A549 (cell line): ENCODE results near the gene ZBTB16. TPM values are rescaled to one million over a fixed set of nuclear protein-coding genes. Genes with fewer than 3 reads are reported as not detected.

Experiments used
- ATAC-seq, 2 experiments: fragments of 200-7000 bp in 1 of 2; fragments of >200 bp in 1 of 2; cut with Nextera tagmentation in 1 of 2; cut with Tn5 transposase in 1 of 2; 3 replicates each; pipeline versions ENCODE4 v1.8.0 to v1.9.1; 2018 to 2020; ENCODE audit warnings: mild to moderate bottlenecking in 1 of 2, moderate library complexity in 1 of 2
- CTCF ChIA-PET: fragments of 300-600 bp; sonication (Branson Sonifier 250); formaldehyde crosslinking; extraction: SDS; loops from one replicate; lab custom pipeline; 2021; ENCODE audit warnings: antibody characterized with exemption, inconsistent platforms; lab: Yijun Ruan, JAX
- POLR2A ChIA-PET: fragments of 350-600 bp; formaldehyde crosslinking; extraction: SDS; loops from one replicate; lab custom pipeline; 2021; ENCODE audit warnings: antibody characterized with exemption, inconsistent platforms; lab: Yijun Ruan, JAX
- DNase-seq, 2 experiments: peaks; one replicate each; pipeline versions ENCODE4 v3.0.0 to v3.0.0-alpha.2; 2011 to 2016; ENCODE audit warnings: low read depth in 1 of 2, low spot score in 1 of 2
- FAIRE-seq: peaks from 2 replicates; lab custom pipeline; 2011; peaks lifted over from hg19 to GRCh38; lab: Jason Lieb, UNC
- H3K27ac ChIP-seq, 2 experiments: fragments of >200 bp; sonication (Bioruptor Twin); formaldehyde crosslinking; 3 replicates each; pipeline ENCODE4 v1.5.1; 2016 to 2017
- H3K4me1 ChIP-seq: fragments of >200 bp; sonication (Bioruptor Twin); formaldehyde crosslinking; 3 replicates; pipeline ENCODE4 v1.6.1; 2016
- H3K4me2 ChIP-seq: fragments of >200 bp; sonication (Bioruptor Twin); formaldehyde crosslinking; 3 replicates; pipeline ENCODE4 v1.6.1; 2016
- H3K4me3 ChIP-seq: fragments of >200 bp; sonication (Bioruptor Twin); formaldehyde crosslinking; 3 replicates; pipeline ENCODE4 v1.5.1; 2016
- H3K9me3 ChIP-seq: fragments of >200 bp; sonication (Bioruptor Twin); formaldehyde crosslinking; 3 replicates; pipeline ENCODE4 v1.6.1; 2016
- BHLHE40 ChIP-seq: IDR thresholded peaks from 2 replicates; pipeline ENCODE4 v1.6.1; 2012; ENCODE audit warnings: low read depth, low read length, inconsistent platforms
- CBX8 ChIP-seq: fragments of 200-600 bp; sonication (generic); IDR thresholded peaks from 2 replicates; pipeline ENCODE4 v1.6.1; 2016
- CEBPB ChIP-seq, 2 experiments: fragments of >200 bp in 1 of 2; sonication (Bioruptor Twin) in 1 of 2; formaldehyde crosslinking in 1 of 2; IDR thresholded peaks; 2 replicates each; pipeline ENCODE4 v1.6.1; 2012 to 2016
- CHD2 ChIP-seq: fragments of 150-350 bp; IDR thresholded peaks from 2 replicates; pipeline ENCODE4 v1.6.1; 2014; ENCODE audit warnings: low read length; ENCODE audit not compliant: partially characterized antibody
- EHF ChIP-seq: fragments of 250-450 bp; sonication (Bioruptor Pico); IDR thresholded peaks from 2 replicates; pipeline ENCODE4 v1.5.0; 2020; ENCODE audit warnings: mild to moderate bottlenecking
- EP300 ChIP-seq, 2 experiments: fragments of >200 bp; sonication (Bioruptor Twin); formaldehyde crosslinking; IDR thresholded peaks; 2 replicates in 1 of 2; 3 replicates in 1 of 2; pipeline ENCODE4 v1.6.1; 2016 to 2017
- ESRRA ChIP-seq: fragments of 150-350 bp; IDR thresholded peaks from 2 replicates; pipeline ENCODE4 v1.6.1; 2014; ENCODE audit warnings: mild to moderate bottlenecking, low read length, borderline replicate concordance
- HOXA7 ChIP-seq: fragments of 250-450 bp; sonication (Bioruptor Pico); IDR thresholded peaks from 2 replicates; pipeline ENCODE4 v1.5.0; 2020; ENCODE audit warnings: mild to moderate bottlenecking, moderate library complexity
- HOXB13 ChIP-seq: fragments of 250-450 bp; sonication (Bioruptor Pico); IDR thresholded peaks from 2 replicates; pipeline ENCODE4 v1.5.0; 2020; ENCODE audit warnings: low read depth, mild to moderate bottlenecking, moderate library complexity
- JUNB ChIP-seq: fragments of >200 bp; sonication (Bioruptor Twin); formaldehyde crosslinking; IDR thresholded peaks from 2 replicates; pipeline ENCODE4 v1.6.1; 2016
- KDM1A ChIP-seq: fragments of 200-600 bp; sonication (generic); IDR thresholded peaks from 2 replicates; pipeline ENCODE4 v1.6.1; 2016; ENCODE audit warnings: low read depth, mild to moderate bottlenecking
- KDM5A ChIP-seq: fragments of 200-600 bp; sonication (generic); IDR thresholded peaks from 2 replicates; pipeline ENCODE4 v1.6.1; 2016; ENCODE audit warnings: antibody characterized with exemption, mild to moderate bottlenecking
- MAFK ChIP-seq: fragments of 450-650 bp; IDR thresholded peaks from 2 replicates; pipeline ENCODE4 v1.6.1; 2014; ENCODE audit not compliant: partially characterized antibody
- MAZ ChIP-seq: fragments of 150-350 bp; IDR thresholded peaks from 2 replicates; pipeline ENCODE4 v1.6.1; 2014; ENCODE audit warnings: antibody characterized with exemption, low read depth, low read length, borderline replicate concordance
- POLR2AphosphoS2 ChIP-seq: conservative IDR thresholded peaks from 2 replicates; pipeline ENCODE4 v1.6.1; 2012; ENCODE audit warnings: low read length, improper control_type of control experiment, inconsistent platforms
- RAD21 ChIP-seq, 2 experiments: fragments of >200 bp in 1 of 2; sonication (Bioruptor Twin) in 1 of 2; formaldehyde crosslinking in 1 of 2; IDR thresholded peaks in 1 of 2; conservative IDR thresholded peaks in 1 of 2; 2 replicates in 1 of 2; 3 replicates in 1 of 2; pipeline ENCODE4 v1.6.1; 2012 to 2018; ENCODE audit warnings: inconsistent platforms in 1 of 2
- SREBF2 ChIP-seq: fragments of 450-650 bp; IDR thresholded peaks from 2 replicates; pipeline ENCODE4 v1.6.1; 2014; ENCODE audit warnings: mild to moderate bottlenecking, moderate library complexity
- TFCP2L1 ChIP-seq: fragments of 250-450 bp; sonication (Bioruptor Pico); IDR thresholded peaks from 2 replicates; pipeline ENCODE4 v1.5.0; 2021; ENCODE audit warnings: mild to moderate bottlenecking
- TP53 ChIP-seq: fragments of 250-450 bp; sonication (Bioruptor Pico); IDR thresholded peaks from 2 replicates; pipeline ENCODE4 v1.5.0; 2021; ENCODE audit warnings: mild to moderate bottlenecking, moderate library complexity
- ZFP36 ChIP-seq: fragments of 450-650 bp; IDR thresholded peaks from 2 replicates; pipeline ENCODE4 v1.6.1; 2014; ENCODE audit warnings: borderline replicate concordance; ENCODE audit not compliant: partially characterized antibody
- ZSCAN20 ChIP-seq: fragments of 250-450 bp; sonication (Bioruptor Pico); IDR thresholded peaks from 2 replicates; pipeline ENCODE4 v1.8.0; 2022; ENCODE audit warnings: mild to moderate bottlenecking, moderate library complexity
- WGBS: methylation state at CpG from one replicate; pipeline ENCODE4 v1.1.6; 2017; ENCODE audit errors: missing lambda C conversion rate; 5-methylcytosine and 5-hydroxymethylcytosine counted together
- polyA plus RNA-seq, 4 experiments: library from polyadenylated mRNA; depleted of rRNA in 3 of 4; stranded (reverse); fragments of >200 nt; fragmentation: RNase III in 1 of 4; extraction: RNeasy Plus Mini Kit Qiagen cat#74134 plus additional on column Dnase treatment in 1 of 4; gene quantifications; 2 replicates in 3 of 4; 3 replicates in 1 of 4; pipeline ENCODE4 v1.2.3, GENCODE V29; 2011 to 2017
- TF ChIP-seq, protein P1 (sequence below): fragments of >200 bp; sonication (Bioruptor Twin); formaldehyde crosslinking; IDR thresholded peaks from 3 replicates; pipeline ENCODE4 v1.5.1; 2016
- TF ChIP-seq, protein P2 (sequence below): fragments of 250-450 bp; sonication (Bioruptor Pico); IDR thresholded peaks from 2 replicates; pipeline ENCODE4 v1.5.0; 2020; ENCODE audit warnings: low read depth, mild to moderate bottlenecking, moderate library complexity
- TF ChIP-seq, protein P3 (sequence below): IDR thresholded peaks from 2 replicates; pipeline ENCODE4 v1.6.1; 2012; ENCODE audit warnings: low read depth, borderline replicate concordance
- TF ChIP-seq, protein P4 (sequence below): fragments of >200 bp; sonication (Bioruptor Twin); formaldehyde crosslinking; IDR thresholded peaks from 2 replicates; pipeline ENCODE4 v1.6.1; 2016
- TF ChIP-seq, protein P5 (sequence below): fragments of 150-350 bp; IDR thresholded peaks from 2 replicates; pipeline ENCODE4 v1.6.1; 2014; ENCODE audit warnings: low read depth, mild to moderate bottlenecking, low read length

ZBTB16 gene
- polyA plus RNA-seq, 2 of the 4 experiments (the other 2 are of a cell fraction): not detected

DNA sequence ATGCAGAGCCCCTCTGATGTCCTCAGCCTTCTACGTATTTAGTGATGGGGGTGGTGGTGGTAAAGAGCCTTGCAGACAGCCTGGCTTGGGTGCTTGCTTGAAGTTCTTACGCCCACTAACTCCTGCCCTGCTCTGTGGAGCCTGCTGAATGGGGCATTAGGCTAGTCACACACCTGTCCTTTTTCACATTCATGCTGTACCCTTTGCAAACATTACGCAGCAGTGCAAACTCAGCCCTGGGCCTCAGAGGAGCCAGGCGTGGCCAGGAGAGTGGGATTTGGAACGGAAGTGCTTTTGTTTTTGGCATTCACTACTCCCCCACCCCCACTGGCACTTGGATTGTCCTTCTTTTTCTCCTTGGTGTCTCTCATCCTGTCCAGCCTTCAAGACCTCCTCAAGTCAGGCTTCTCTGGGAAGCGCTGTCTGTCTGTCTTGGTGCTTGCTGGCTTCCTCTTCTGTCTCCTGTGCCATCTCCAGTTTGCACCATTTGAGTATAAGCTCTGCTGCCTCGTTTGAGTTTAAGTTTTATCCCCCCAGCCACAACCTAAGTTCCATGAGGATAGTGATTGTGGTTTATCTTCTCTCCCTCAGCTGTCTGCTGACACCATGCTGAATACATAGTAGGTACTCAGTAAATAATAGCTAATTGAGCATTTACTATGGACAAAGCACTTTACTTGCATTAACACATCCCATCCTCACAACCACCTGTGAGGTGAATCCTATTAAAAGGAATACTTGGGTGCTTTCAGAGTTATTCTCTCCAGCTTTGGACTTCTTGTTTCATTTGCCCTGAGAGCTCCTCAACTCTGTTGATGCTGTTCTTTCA, 26.7 kb downstream of the ZBTB16 start:
- DNase-seq (no peak), FAIRE-seq (no peak), ATAC-seq (no peak)
- no peak overlapping the region for H3K4me3 ChIP-seq
- ChIA-PET CTCF (no interaction called here), POLR2A (no interaction called here)
- H3K27ac ChIP-seq: no peak overlapping the region
- 33% methylated on average over 7 of the region's 7 CpGs for WGBS
- H3K9me3 ChIP-seq: no peaks in the 10 kb centered on the region
- H3K4me2 ChIP-seq: no peak overlapping the region
- H3K4me1 ChIP-seq: 0 out of 3 replicates have a peak, but pooled peaks cover 3% of the 10 kb centered on the region
- no peak for TF ChIP-seq HOXA7 (CRISPR knock-in tag)

DNA sequence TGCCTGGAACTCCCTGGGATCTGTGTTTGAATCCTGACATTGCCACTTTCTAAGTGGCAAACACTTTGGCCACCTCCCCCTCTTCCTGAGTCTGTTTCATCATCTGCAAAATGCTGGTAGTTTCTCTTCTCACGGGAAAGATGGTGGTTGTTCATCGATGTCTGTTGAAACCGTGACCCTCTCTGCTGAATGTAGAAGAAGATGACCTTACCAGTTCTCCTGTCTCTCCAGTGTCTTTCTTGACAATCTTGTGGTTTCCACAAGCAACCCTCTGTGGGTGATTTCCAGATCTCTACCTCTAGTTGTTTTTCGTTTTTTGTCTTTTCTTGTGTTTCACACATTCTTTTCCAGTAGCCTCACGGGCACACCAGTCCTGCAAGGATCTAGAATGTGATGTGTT, 27.5 kb downstream of the ZBTB16 start:
- TF ChIP-seq, protein P1, sequence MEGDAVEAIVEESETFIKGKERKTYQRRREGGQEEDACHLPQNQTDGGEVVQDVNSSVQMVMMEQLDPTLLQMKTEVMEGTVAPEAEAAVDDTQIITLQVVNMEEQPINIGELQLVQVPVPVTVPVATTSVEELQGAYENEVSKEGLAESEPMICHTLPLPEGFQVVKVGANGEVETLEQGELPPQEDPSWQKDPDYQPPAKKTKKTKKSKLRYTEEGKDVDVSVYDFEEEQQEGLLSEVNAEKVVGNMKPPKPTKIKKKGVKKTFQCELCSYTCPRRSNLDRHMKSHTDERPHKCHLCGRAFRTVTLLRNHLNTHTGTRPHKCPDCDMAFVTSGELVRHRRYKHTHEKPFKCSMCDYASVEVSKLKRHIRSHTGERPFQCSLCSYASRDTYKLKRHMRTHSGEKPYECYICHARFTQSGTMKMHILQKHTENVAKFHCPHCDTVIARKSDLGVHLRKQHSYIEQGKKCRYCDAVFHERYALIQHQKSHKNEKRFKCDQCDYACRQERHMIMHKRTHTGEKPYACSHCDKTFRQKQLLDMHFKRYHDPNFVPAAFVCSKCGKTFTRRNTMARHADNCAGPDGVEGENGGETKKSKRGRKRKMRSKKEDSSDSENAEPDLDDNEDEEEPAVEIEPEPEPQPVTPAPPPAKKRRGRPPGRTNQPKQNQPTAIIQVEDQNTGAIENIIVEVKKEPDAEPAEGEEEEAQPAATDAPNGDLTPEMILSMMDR: no peak
- TF ChIP-seq ZSCAN20: no peak
- TF ChIP-seq KDM1A: no peak
- TF ChIP-seq CHD2: no peak
- no peak for TF ChIP-seq JUNB
- no peak for TF ChIP-seq MAFK
- no peak for TF ChIP-seq CEBPB (IDR thresholded peaks at IDR 0.05)
- no peak for TF ChIP-seq ZFP36
- TF ChIP-seq SREBF2: no peak
- TF ChIP-seq ESRRA: no peak
- no peak for TF ChIP-seq CBX8
- TF ChIP-seq, protein P2, sequence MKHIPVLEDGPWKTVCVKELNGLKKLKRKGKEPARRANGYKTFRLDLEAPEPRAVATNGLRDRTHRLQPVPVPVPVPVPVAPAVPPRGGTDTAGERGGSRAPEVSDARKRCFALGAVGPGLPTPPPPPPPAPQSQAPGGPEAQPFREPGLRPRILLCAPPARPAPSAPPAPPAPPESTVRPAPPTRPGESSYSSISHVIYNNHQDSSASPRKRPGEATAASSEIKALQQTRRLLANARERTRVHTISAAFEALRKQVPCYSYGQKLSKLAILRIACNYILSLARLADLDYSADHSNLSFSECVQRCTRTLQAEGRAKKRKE (CRISPR knock-in tag): no peak
- TF ChIP-seq HOXB13 (CRISPR knock-in tag): no peak
- TF ChIP-seq, protein P3, sequence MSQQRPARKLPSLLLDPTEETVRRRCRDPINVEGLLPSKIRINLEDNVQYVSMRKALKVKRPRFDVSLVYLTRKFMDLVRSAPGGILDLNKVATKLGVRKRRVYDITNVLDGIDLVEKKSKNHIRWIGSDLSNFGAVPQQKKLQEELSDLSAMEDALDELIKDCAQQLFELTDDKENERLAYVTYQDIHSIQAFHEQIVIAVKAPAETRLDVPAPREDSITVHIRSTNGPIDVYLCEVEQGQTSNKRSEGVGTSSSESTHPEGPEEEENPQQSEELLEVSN: no peak
- no peaks in the 10 kb centered on the region for H3K9me3 ChIP-seq
- FAIRE-seq (no peak), ATAC-seq (no peak), DNase-seq (no peak)
- no peak overlapping the region for H3K4me3 ChIP-seq
- ChIA-PET POLR2A (no interaction called here), CTCF (no interaction called here)
- 0 out of 3 replicates have a peak, but pooled peaks cover 2% of the 10 kb centered on the region for H3K4me1 ChIP-seq
- H3K27ac ChIP-seq: no peak overlapping the region
- no peak overlapping the region for H3K4me2 ChIP-seq
- WGBS: 33% methylated on average over 5 of the region's 5 CpGs

DNA sequence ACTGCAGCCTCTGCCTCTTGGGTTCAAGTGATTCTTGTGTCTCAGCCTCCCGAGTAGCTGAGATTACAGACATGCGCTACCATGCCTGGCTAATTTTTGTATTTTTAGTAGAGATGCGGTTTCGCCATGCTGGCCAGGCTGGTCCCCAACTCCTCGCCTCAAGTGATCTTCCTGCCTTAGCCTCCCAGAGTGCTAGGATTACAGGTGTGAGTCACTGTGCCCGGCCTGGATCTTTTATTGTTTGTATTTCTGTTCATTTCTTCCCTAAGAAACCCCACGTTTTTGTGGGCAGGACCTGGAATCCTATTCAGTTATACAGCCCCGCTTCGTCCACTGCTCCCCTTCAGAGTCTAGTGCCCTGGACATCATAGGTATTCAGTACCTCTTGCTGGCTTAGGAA, 28.7 kb downstream of the ZBTB16 start:
- ATAC-seq: no peak
- H3K9me3 ChIP-seq: no peaks in the 10 kb centered on the region
- WGBS: 59% methylated on average over 9 of the region's 9 CpGs
- no peaks in the 10 kb centered on the region for H3K4me1 ChIP-seq
- TF ChIP-seq EP300 (IDR thresholded peaks at IDR 0.05) (no peak), HOXA7 (CRISPR knock-in tag) (no peak), ZFP36 (no peak), EHF (CRISPR knock-in tag) (no peak), TFCP2L1 (CRISPR knock-in tag) (no peak), RAD21 (conservative IDR thresholded peaks at IDR 0.05 in 1 of 2, IDR thresholded peaks at IDR 0.05 in 1 of 2) (no peak), HOXB13 (CRISPR knock-in tag) (no peak), SREBF2 (no peak), MAZ (no peak), POLR2AphosphoS2 (no peak), KDM5A (no peak), TP53 (CRISPR knock-in tag) (no peak), BHLHE40 (no peak)
- TF ChIP-seq, protein P4, sequence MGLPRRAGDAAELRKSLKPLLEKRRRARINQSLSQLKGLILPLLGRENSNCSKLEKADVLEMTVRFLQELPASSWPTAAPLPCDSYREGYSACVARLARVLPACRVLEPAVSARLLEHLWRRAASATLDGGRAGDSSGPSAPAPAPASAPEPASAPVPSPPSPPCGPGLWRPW: no peak
- TF ChIP-seq, protein P5, sequence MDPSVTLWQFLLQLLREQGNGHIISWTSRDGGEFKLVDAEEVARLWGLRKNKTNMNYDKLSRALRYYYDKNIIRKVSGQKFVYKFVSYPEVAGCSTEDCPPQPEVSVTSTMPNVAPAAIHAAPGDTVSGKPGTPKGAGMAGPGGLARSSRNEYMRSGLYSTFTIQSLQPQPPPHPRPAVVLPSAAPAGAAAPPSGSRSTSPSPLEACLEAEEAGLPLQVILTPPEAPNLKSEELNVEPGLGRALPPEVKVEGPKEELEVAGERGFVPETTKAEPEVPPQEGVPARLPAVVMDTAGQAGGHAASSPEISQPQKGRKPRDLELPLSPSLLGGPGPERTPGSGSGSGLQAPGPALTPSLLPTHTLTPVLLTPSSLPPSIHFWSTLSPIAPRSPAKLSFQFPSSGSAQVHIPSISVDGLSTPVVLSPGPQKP: no peak
- TF ChIP-seq, protein P2 (CRISPR knock-in tag): no peak
- no peak overlapping the region for H3K27ac ChIP-seq
- no peak overlapping the region for H3K4me2 ChIP-seq
- DNase-seq: no peak
- FAIRE-seq: no peak
- no peak overlapping the region for H3K4me3 ChIP-seq
- POLR2A ChIA-PET: no interaction called here
- CTCF ChIA-PET: no interaction called here
